ENCODE results near the gene KRT84. TPM values are rescaled to one million over a fixed set of nuclear protein-coding genes. Genes with fewer than 3 reads are reported as not detected.

KRT84 gene
- total RNA-seq, 3 donors from 2014 or later (not counting 1 experiment from before 2014, with no cell fraction given) = not detected

DNA sequence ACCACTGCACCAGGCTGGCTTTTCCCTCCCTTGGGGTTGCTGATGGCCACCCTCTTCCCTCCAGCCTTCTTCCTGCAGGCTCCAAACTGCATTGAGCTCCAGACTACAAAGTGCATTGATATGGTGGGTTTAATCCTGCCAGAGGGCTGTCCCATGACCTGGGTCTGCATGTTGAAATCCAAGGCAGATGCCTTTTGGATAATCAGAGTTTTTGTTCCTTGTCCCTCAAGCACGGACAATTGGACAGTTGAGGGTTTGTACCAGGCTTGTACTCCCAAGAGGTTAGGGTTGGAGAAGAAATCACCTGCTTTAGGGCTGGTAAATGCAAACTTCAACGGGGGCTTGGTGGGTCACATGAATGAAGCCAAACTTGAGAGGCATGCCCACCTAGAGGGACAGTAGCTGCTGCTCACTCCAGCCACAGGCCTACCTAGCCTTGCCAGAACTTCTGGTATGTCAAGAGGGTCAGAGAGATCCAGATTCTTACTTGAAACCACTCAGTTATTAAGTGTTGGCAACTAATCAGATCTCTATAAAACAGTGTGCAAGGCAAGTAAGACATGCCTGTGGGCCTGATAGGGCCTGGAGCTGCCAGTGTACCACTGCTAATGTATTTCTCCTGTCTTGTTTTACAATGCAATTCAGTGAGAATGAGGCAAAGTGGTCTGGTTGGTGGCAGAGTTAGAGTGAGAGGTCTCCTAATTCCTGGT is 42.5 kb downstream of the KRT84 start:
- ATAC-seq (no peak), DNase-seq (no peak)
- peaks cover 60 to 74% of the 10 kb centered on the region in 2 donors for H3K27me3 Mint-ChIP-seq (ENCODE audit: low read depth in 2 of 2)
- H3K4me3 Mint-ChIP-seq = no peak overlapping the region
- Histone ChIP-seq H3K27ac (ENCODE audit: low read length) (no peak overlapping the region), H3K27me3 (ENCODE audit: control insufficient read depth, insufficient read depth, low read length) (peaks cover 9% of the 10 kb centered on the region), H3K36me3 (ENCODE audit: control insufficient read depth, insufficient read depth, low read length) (no peaks in the 10 kb centered on the region), H3K9me3 (ENCODE audit: control insufficient read depth, insufficient read depth, low read length) (peaks cover 3% of the 10 kb centered on the region), H3K4me1 (ENCODE audit: control insufficient read depth, insufficient read depth, low read length) (no peaks in the 10 kb centered on the region), H3K4me3 (ENCODE audit: low read length) (no peak overlapping the region)
- H3K27ac Mint-ChIP-seq = no peak overlapping the region
- 81% methylated on average over 2 of the region's 2 CpGs for WGBS (ENCODE audit: insufficient coverage)
- no peak for TF ChIP-seq CTCF (IDR thresholded peaks at IDR 0.05)
- intact Hi-C loops (cut with micrococcal nuclease) = no loop called here
- no peaks in the 10 kb centered on the region for H3K36me3 Mint-ChIP-seq
- H3K9me3 Mint-ChIP-seq = no peaks in the 10 kb centered on the region
- H3K4me1 Mint-ChIP-seq = peaks cover 0 to 11% of the 10 kb centered on the region in 2 donors

DNA sequence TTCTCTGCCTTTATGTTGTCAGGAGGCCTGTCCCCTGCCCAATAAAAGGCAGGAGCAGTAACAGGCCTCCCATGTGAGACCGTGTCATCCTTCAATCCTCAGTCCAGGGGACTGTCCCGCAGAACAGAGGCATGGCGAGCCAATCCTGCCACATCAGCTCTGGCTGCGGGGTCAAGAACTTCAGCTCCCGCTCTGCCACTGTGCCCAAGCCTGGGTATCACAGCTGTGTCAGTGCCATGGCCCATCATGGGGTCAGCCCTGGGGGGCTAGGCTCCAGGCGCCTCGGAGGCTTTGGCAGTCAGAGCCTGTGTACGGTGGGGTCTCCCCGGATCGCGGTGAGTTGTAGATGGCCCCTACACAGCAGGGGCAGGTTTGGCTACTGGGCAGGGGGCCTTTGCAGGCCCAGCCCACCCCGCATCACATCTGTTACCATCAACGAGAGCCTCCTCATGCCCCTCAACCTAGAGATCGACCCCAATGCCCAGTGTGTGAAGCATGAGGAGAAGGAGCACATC is 44.3 kb downstream of the KRT84 start:
- intact Hi-C loops (cut with micrococcal nuclease) = no loop called here
- Histone ChIP-seq H3K27me3 (ENCODE audit: control insufficient read depth, insufficient read depth, low read length) (peaks cover 5% of the 10 kb centered on the region), H3K4me1 (ENCODE audit: control insufficient read depth, insufficient read depth, low read length) (no peaks in the 10 kb centered on the region), H3K27ac (ENCODE audit: low read length) (no peak overlapping the region), H3K36me3 (ENCODE audit: control insufficient read depth, insufficient read depth, low read length) (no peaks in the 10 kb centered on the region), H3K9me3 (ENCODE audit: control insufficient read depth, insufficient read depth, low read length) (peaks cover 3% of the 10 kb centered on the region), H3K4me3 (ENCODE audit: low read length) (no peak overlapping the region)
- WGBS (ENCODE audit: insufficient coverage) = 92% methylated on average over 14 of the region's 14 CpGs
- Mint-ChIP-seq H3K4me3 (no peak overlapping the region), H3K9me3 (peaks cover 0 to 4% of the 10 kb centered on the region in 2 donors), H3K36me3 (no peaks in the 10 kb centered on the region), H3K4me1 (peaks cover 0 to 4% of the 10 kb centered on the region in 2 donors), H3K27ac (no peak overlapping the region), H3K27me3 (ENCODE audit: low read depth in 2 of 2) (peaks cover 59 to 60% of the 10 kb centered on the region in 2 donors)
- TF ChIP-seq CTCF (IDR thresholded peaks at IDR 0.05) = no peak
- ATAC-seq (no peak), DNase-seq (no peak)

DNA sequence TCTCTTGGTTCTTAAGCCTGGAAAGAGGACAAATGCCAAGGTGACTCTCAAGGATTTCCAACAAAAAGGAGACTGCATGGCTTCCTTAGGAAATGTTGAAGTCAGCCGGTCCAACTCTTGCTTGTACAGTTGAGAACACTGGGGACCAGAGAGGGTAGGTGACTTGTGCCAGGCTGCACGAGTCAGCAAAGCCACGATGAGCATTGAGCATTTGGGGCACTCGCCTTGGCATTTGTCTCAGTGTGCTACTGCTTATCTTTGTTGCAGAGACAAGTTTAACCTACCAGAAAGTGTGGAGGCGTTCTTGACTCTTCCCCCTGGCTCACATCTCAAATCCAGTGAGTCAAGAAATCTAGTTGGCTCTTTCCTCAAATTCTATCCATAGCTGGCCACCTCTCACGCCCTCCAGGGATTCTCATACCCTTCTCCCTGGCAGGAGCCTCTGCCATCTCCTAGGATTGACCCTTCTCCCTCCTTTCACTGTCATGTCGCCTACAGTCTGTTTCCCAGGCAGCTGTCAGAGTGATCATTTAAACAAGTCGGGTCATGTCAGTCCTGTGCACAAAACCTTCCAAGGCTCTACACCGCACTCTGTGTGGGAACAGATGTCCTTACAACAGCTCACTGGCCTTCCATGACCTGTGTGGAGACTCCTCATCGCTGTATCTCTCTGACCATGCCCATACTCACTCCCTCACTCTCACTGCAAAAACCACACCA is 47.1 kb downstream of the KRT84 start:
- DNase-seq = no peak
- peaks cover 7% of the 10 kb centered on the region for H3K27me3 ChIP-seq (ENCODE audit: control insufficient read depth, insufficient read depth, low read length)
- H3K36me3 ChIP-seq (ENCODE audit: control insufficient read depth, insufficient read depth, low read length) = no peaks in the 10 kb centered on the region
- no peak overlapping the region for H3K27ac ChIP-seq (ENCODE audit: low read length)
- TF ChIP-seq CTCF (IDR thresholded peaks at IDR 0.05) = no peak
- Mint-ChIP-seq H3K4me1 (no peaks in the 10 kb centered on the region), H3K27ac (no peak overlapping the region), H3K9me3 (peaks cover 0 to 4% of the 10 kb centered on the region in 2 donors), H3K4me3 (no peak overlapping the region), H3K27me3 (ENCODE audit: low read depth in 2 of 2) (peaks cover 45 to 54% of the 10 kb centered on the region in 2 donors), H3K36me3 (no peaks in the 10 kb centered on the region)
- peaks cover 3% of the 10 kb centered on the region for H3K9me3 ChIP-seq (ENCODE audit: control insufficient read depth, insufficient read depth, low read length)
- H3K4me1 ChIP-seq (ENCODE audit: control insufficient read depth, insufficient read depth, low read length) = no peaks in the 10 kb centered on the region
- intact Hi-C loops (cut with micrococcal nuclease) = no loop called here
- no peak for ATAC-seq
- WGBS (ENCODE audit: insufficient coverage) = 82% methylated on average over 10 of the region's 10 CpGs
- H3K4me3 ChIP-seq (ENCODE audit: low read length) = no peak overlapping the region
